Stomach (tissue), 4 donors: ENCODE results near the gene ADCY7.

ENCODE experiments used
- EP300 ChIP-seq: sonication (generic); formaldehyde crosslinking; IDR thresholded peaks from one replicate; pipeline ENCODE4 v1.6.1; 2017; ENCODE audit warnings: antibody characterized with exemption
- POLR2A ChIP-seq, 4 donors: fragments of 450-650 bp; IDR thresholded peaks; one replicate each; pipeline ENCODE4 v1.6.1; 2016; ENCODE audit warnings: antibody characterized with exemption in 4 of 4, control low read depth in 2 of 4, mild to moderate bottlenecking in 1 of 4, moderate library complexity in 1 of 4
- POLR2AphosphoS5 ChIP-seq, 3 donors: sonication (generic); formaldehyde crosslinking; IDR thresholded peaks; one replicate each; pipeline ENCODE4 v1.6.1; 2016; ENCODE audit warnings: antibody characterized with exemption in 3 of 3
- TF ChIP-seq, protein P1 (sequence below), 7 experiments: fragments of 450-650 bp in 4 of 7; fragments of 200-600 bp in 3 of 7; sonication (generic) in 3 of 7; IDR thresholded peaks; one replicate each; pipeline ENCODE4 v1.5.1; 2016 to 2019; ENCODE audit warnings: antibody characterized with exemption in 7 of 7, control low read depth in 2 of 7, mild to moderate bottlenecking in 1 of 7

DNA sequence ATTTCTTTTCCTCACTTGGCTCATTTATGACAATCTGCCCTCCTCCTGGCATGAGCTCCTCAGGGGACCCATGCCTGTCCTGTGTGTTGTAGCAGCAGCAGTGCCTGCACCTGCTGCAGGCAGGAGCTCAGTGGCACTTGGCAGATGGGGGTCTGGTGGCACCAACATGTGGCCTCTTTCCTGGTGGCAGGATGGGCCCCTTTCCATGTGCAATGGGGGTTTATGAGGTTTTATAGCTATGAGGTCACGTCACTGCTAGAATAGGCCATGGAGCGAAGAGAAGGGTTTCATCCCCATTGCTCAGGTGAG lies 7.0 kb downstream of the ADCY7 start:
- TF ChIP-seq POLR2AphosphoS5 (IDR thresholded peaks at IDR 0.05) (no peak), POLR2A (IDR thresholded peaks at IDR 0.05) (no peak), EP300 (no peak)
- TF ChIP-seq, protein P1, sequence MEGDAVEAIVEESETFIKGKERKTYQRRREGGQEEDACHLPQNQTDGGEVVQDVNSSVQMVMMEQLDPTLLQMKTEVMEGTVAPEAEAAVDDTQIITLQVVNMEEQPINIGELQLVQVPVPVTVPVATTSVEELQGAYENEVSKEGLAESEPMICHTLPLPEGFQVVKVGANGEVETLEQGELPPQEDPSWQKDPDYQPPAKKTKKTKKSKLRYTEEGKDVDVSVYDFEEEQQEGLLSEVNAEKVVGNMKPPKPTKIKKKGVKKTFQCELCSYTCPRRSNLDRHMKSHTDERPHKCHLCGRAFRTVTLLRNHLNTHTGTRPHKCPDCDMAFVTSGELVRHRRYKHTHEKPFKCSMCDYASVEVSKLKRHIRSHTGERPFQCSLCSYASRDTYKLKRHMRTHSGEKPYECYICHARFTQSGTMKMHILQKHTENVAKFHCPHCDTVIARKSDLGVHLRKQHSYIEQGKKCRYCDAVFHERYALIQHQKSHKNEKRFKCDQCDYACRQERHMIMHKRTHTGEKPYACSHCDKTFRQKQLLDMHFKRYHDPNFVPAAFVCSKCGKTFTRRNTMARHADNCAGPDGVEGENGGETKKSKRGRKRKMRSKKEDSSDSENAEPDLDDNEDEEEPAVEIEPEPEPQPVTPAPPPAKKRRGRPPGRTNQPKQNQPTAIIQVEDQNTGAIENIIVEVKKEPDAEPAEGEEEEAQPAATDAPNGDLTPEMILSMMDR (IDR thresholded peaks at IDR 0.05): no peak
